ENCODE data around the gene MPZL2. TPM values are rescaled to one million over a fixed set of nuclear protein-coding genes. Genes with fewer than 3 reads are reported as not detected.

Gene MPZL2
- total and polyA plus RNA-seq, 2 of the 8 experiments (the other 6 are each of a cell fraction or from before 2014, with no cell fraction given): 2.4 to 3.2 TPM

GRCh38 chr11:118219732-118220131 lies 44.4 kb downstream of the MPZL2 start:
- no peak overlapping the region for H2BK5ac ChIP-seq (ENCODE audit: low read depth, low read length)
- H4K91ac ChIP-seq (replicated peaks; ENCODE audit: insufficient read length, low read length): no peak overlapping the region
- peaks cover 0 to 3% (median 0%) of the 10 kb centered on the region in 4 experiments; a peak in 1 of 7 replicates for H3K4me1 ChIP-seq (replicated peaks in 1 of 4; ENCODE audit: control insufficient read depth in 3 of 4, insufficient read depth in 4 of 4, low read length in 3 of 4)
- H3K79me1 ChIP-seq (ENCODE audit: low read depth, low read length): no peaks in the 10 kb centered on the region
- no peaks in the 10 kb centered on the region for H3K9me3 ChIP-seq (ENCODE audit: insufficient read depth in 2 of 2, low read depth in 1 of 2, low read length in 1 of 2)
- FAIRE-seq: no peak
- H4K5ac ChIP-seq (ENCODE audit: insufficient read length, low read depth, low read length): no peak overlapping the region
- H2BK15ac ChIP-seq (ENCODE audit: low read length): no peak overlapping the region
- no peak overlapping the region for H4K8ac ChIP-seq (ENCODE audit: extremely low read depth, insufficient read depth, low read length)
- no peak overlapping the region for H2BK20ac ChIP-seq (ENCODE audit: low read length)
- POLR2A ChIA-PET (ENCODE audit: partially characterized antibody): no interaction called here
- H3K27me3 ChIP-seq (replicated peaks in 1 of 4; ENCODE audit: control insufficient read depth in 3 of 4, extremely low read depth in 1 of 4, insufficient read depth in 3 of 4, low read length in 3 of 4): no peaks in the 10 kb centered on the region
- no peaks in the 10 kb centered on the region for H3K79me2 ChIP-seq (ENCODE audit: control insufficient read depth in 1 of 2, insufficient read depth in 2 of 2, low read length in 2 of 2)
- no peak overlapping the region for H3K14ac ChIP-seq (ENCODE audit: insufficient read length)
- no peak overlapping the region for H2BK120ac ChIP-seq (replicated peaks; ENCODE audit: low read depth, low read length)
- H2AFZ ChIP-seq (ENCODE audit: low read length): no peak overlapping the region
- no peak overlapping the region for H3K4me3 ChIP-seq (ENCODE audit: extremely low read depth in 1 of 4, insufficient read depth in 2 of 4, low read depth in 3 of 4, low read length in 4 of 4)
- H3K23ac ChIP-seq (ENCODE audit: insufficient read length): no peak overlapping the region
- no peak overlapping the region for H2AK5ac ChIP-seq (ENCODE audit: low read depth, low read length)
- CTCF ChIA-PET (ENCODE audit: partially characterized antibody): interaction anchor here (0.6 to 1.6 kb wide), 2 partner anchors 20 to 350 kb away, joined by 3 to 4 read pairs; no protein-coding TSS in a partner anchor
- no peak overlapping the region for H3K9ac ChIP-seq (replicated peaks in 1 of 4; ENCODE audit: extremely low read depth in 1 of 4, low read depth in 3 of 4, low read length in 3 of 4)
- H3K23me2 ChIP-seq (ENCODE audit: low read depth, low read length): no peaks in the 10 kb centered on the region
- no peak overlapping the region for H2BK12ac ChIP-seq (ENCODE audit: low read depth, low read length)
- no peak overlapping the region for H3K18ac ChIP-seq (ENCODE audit: extremely low read depth, low read length)
- H4K20me1 ChIP-seq (replicated peaks in 1 of 2; ENCODE audit: control insufficient read depth in 1 of 2, insufficient read depth in 2 of 2, low read length in 2 of 2): no peaks in the 10 kb centered on the region
- no peak overlapping the region for H3K4me2 ChIP-seq (ENCODE audit: insufficient read depth in 1 of 2, low read depth in 2 of 2, low read length in 2 of 2)
- 85% methylated on average over 1 of the region's 1 CpG; no CpG with 5 or more reads in 1 of the 2 experiments for WGBS, 2 experiments (ENCODE audit: extremely low coverage in 1 of 2, insufficient coverage in 1 of 2, insufficient read length in 1 of 2, insufficient replicate concordance in 2 of 2, low coverage in 1 of 2, low lambda C conversion rate in 2 of 2, missing lambda C conversion rate in 1 of 2)
- H3K36me3 ChIP-seq (ENCODE audit: control insufficient read depth in 2 of 4, insufficient read depth in 4 of 4, low read length in 3 of 4): no peaks in the 10 kb centered on the region
- no peak overlapping the region for H3K27ac ChIP-seq (ENCODE audit: low read depth, low read length)
- DNase-seq (ENCODE audit: low read depth in 1 of 2, low spot score in 2 of 2): no peak
- H3K4ac ChIP-seq (replicated peaks; ENCODE audit: insufficient read length, low read depth, low read length): no peak overlapping the region
- no peak overlapping the region for H3K56ac ChIP-seq (replicated peaks; ENCODE audit: insufficient read length, low read depth, low read length)
- TF ChIP-seq GABPA (IDR thresholded peaks at IDR 0.05; ENCODE audit: borderline replicate concordance, insufficient read depth, low read length): no peak
- no peak for TF ChIP-seq YY1 (IDR thresholded peaks at IDR 0.05; ENCODE audit: low read depth, low read length)
- no peak for TF ChIP-seq JUND (IDR thresholded peaks at IDR 0.05; ENCODE audit: low read length)
- no peak for TF ChIP-seq E2F6 (IDR thresholded peaks at IDR 0.05)
- TF ChIP-seq ATF2 (IDR thresholded peaks at IDR 0.05; ENCODE audit: low read length): no peak
- no peak for TF ChIP-seq SAP30 (IDR thresholded peaks at IDR 0.05; ENCODE audit: insufficient read depth, insufficient replicate concordance, low read length)
- TF ChIP-seq PHF8 (conservative IDR thresholded peaks at IDR 0.05; ENCODE audit: low read depth, low read length): no peak

Data from H1 (cell line).